B cell (primary cell): ENCODE data around the gene SYCP3. TPM values are rescaled to one million over a fixed set of nuclear protein-coding genes. Genes with fewer than 3 reads are reported as not detected.

Experiments
- ATAC-seq: fragments of 200-7000 bp; cut with Tn5 transposase; one replicate; pipeline ENCODE4 v1.10.0; 2021; ENCODE audit warnings: low read depth, mild to moderate bottlenecking, moderate number of reproducible peaks, moderate library complexity
- CTCF ChIA-PET: fragments of 350-600 bp; sonication (Branson Sonifier 250); formaldehyde crosslinking; loops from one replicate; lab custom pipeline; 2021; ENCODE audit warnings: antibody characterized with exemption, inconsistent platforms; lab: Charles Lee
- POLR2A ChIA-PET: fragments of 350-600 bp; sonication (Branson Sonifier 250); formaldehyde crosslinking; loops from one replicate; lab custom pipeline; 2021; ENCODE audit warnings: antibody characterized with exemption; lab: Charles Lee
- DNase-seq: peaks from one replicate; pipeline ENCODE4 v3.0.0; 2013
- H2AFZ ChIP-seq: 2 replicates; pipeline ENCODE4 v1.6.1; 2012; ENCODE audit warnings: mild to moderate bottlenecking, low read depth, low read length; ENCODE audit not compliant: insufficient read depth, poor library complexity, severe bottlenecking
- H3K27ac ChIP-seq, 2 donors: 1 replicate in 1 of 2; 2 replicates in 1 of 2; pipeline ENCODE4 v1.5.1; 2012 to 2013; ENCODE audit warnings: low read length in 2 of 2, mild to moderate bottlenecking in 2 of 2, moderate library complexity in 1 of 2
- H3K27me3 ChIP-seq, 4 experiments: fragments of 200-600 bp in 1 of 4; sonication (generic) in 1 of 4; replicated peaks in 1 of 4; 1 replicate in 2 of 4; 2 replicates in 2 of 4; pipeline versions ENCODE4 v1.6.1 to v1.7.0; 2013 to 2016; ENCODE audit warnings: low read length in 3 of 4, mild to moderate bottlenecking in 2 of 4, mixed read lengths in 1 of 4, moderate library complexity in 1 of 4; ENCODE audit not compliant: insufficient read depth in 4 of 4, control insufficient read depth in 3 of 4; ENCODE audit errors: control extremely low read depth in 1 of 4
- H3K36me3 ChIP-seq, 2 experiments: replicated peaks in 1 of 2; 1 replicate in 1 of 2; 2 replicates in 1 of 2; pipeline versions ENCODE4 v1.6.1 to v1.7.1; 2013; ENCODE audit warnings: low read length in 1 of 2; ENCODE audit not compliant: insufficient read depth in 2 of 2, control insufficient read depth in 1 of 2; ENCODE audit errors: control extremely low read depth in 1 of 2, extremely low read depth in 1 of 2
- H3K4me1 ChIP-seq, 2 donors: fragments of 200-600 bp in 1 of 2; sonication (generic) in 1 of 2; 1 replicate in 1 of 2; 2 replicates in 1 of 2; pipeline versions ENCODE4 v1.5.1 to v1.6.1; 2013 to 2017; ENCODE audit warnings: low read length in 2 of 2; ENCODE audit not compliant: control insufficient read depth in 2 of 2, insufficient read depth in 2 of 2
- H3K4me2 ChIP-seq: replicated peaks from 2 replicates; pipeline ENCODE3; 2012; ENCODE audit warnings: mild to moderate bottlenecking, low read depth, low read length; ENCODE audit not compliant: poor library complexity, severe bottlenecking
- H3K4me3 ChIP-seq, 5 experiments: fragments of 200-600 bp in 1 of 5; sonication (generic) in 1 of 5; 1 replicate in 3 of 5; 2 replicates in 2 of 5; pipeline versions ENCODE4 v1.5.1 to v1.7.0; 2011 to 2016; ENCODE audit warnings: low read length in 4 of 5, mild to moderate bottlenecking in 4 of 5, low read depth in 2 of 5, control low read depth in 1 of 5, moderate library complexity in 1 of 5; ENCODE audit not compliant: insufficient read depth in 1 of 5; ENCODE audit errors: control extremely low read depth in 1 of 5, extremely low read depth in 1 of 5
- H3K79me2 ChIP-seq: fragments of 200-600 bp; sonication (generic); one replicate; pipeline ENCODE4 v1.6.0; 2016; ENCODE audit warnings: low read length; ENCODE audit not compliant: control insufficient read depth, insufficient read depth
- H3K9ac ChIP-seq: fragments of 200-600 bp; sonication (generic); 2 replicates; pipeline ENCODE4 v1.6.1; 2017; ENCODE audit warnings: mild to moderate bottlenecking, low read length, moderate library complexity
- H3K9me3 ChIP-seq, 3 donors: one replicate each; pipeline versions ENCODE4 v1.6.1 to v1.7.1; 2013; ENCODE audit warnings: low read length in 2 of 3; ENCODE audit not compliant: control insufficient read depth in 2 of 3, insufficient read depth in 1 of 3; ENCODE audit errors: control extremely low read depth in 1 of 3
- H4K20me1 ChIP-seq: 2 replicates; pipeline ENCODE4 v1.6.0; 2012; ENCODE audit warnings: mild to moderate bottlenecking, low read length; ENCODE audit not compliant: insufficient read depth, control insufficient read depth, poor library complexity, severe bottlenecking
- H3K27ac Mint-ChIP-seq: one replicate; pipeline ENCODE4 v1.8.0; 2021; ENCODE audit warnings: mixed read lengths
- H3K27me3 Mint-ChIP-seq: one replicate; pipeline ENCODE4 v1.8.0; 2021; ENCODE audit warnings: mixed read lengths
- H3K4me1 Mint-ChIP-seq: one replicate; pipeline ENCODE4 v1.8.0; 2021; ENCODE audit warnings: mixed read lengths
- H3K4me3 Mint-ChIP-seq: one replicate; pipeline ENCODE4 v1.8.0; 2021; ENCODE audit warnings: mixed read lengths
- H3K9me3 Mint-ChIP-seq: one replicate; pipeline ENCODE4 v1.8.0; 2022; ENCODE audit warnings: mixed read lengths; ENCODE audit not compliant: insufficient read depth
- EZH2 ChIP-seq: IDR thresholded peaks from 2 replicates; pipeline ENCODE4 v1.6.1; 2012; ENCODE audit warnings: borderline replicate concordance, low read depth, mild to moderate bottlenecking, moderate library complexity, low read length; ENCODE audit not compliant: insufficient read depth, poor library complexity, severe bottlenecking
- WGBS: methylation state at CpG from one replicate; pipeline ENCODE4 v1.1.5; 2013; ENCODE audit warnings: missing lambda C conversion rate; ENCODE audit not compliant: insufficient coverage; 5-methylcytosine and 5-hydroxymethylcytosine counted together
- intact Hi-C: fragments of 100-400 bp; cut with micrococcal nuclease; formaldehyde crosslinking; loops from one replicate; pipeline ENCODE4 v1.10.0; 2022
- polyA plus RNA-seq: library from polyadenylated mRNA; depleted of rRNA; stranded (reverse); fragments of >200 nt; gene quantifications from 2 replicates; pipeline ENCODE4 v1.2.3, GENCODE V29; 2012
- total RNA-seq, 2 donors: library from RNA; stranded (reverse); fragments of 120-200 nt in 1 of 2; gene quantifications; 1 replicate in 1 of 2; 2 replicates in 1 of 2; pipeline versions ENCODE4 v1.2.3 to v1.2.4, GENCODE V29; 2013 to 2022
- TF ChIP-seq, protein P1 (sequence below): fragments of 200-600 bp; IDR thresholded peaks from one replicate; pipeline ENCODE4 v1.8.0; 2022; ENCODE audit warnings: antibody characterized with exemption, mild to moderate bottlenecking

SYCP3 gene
- total and polyA plus RNA-seq, 2 donors (not counting 1 experiment from before 2014, with no cell fraction given) = 0.04 to 0.12 TPM

DNA sequence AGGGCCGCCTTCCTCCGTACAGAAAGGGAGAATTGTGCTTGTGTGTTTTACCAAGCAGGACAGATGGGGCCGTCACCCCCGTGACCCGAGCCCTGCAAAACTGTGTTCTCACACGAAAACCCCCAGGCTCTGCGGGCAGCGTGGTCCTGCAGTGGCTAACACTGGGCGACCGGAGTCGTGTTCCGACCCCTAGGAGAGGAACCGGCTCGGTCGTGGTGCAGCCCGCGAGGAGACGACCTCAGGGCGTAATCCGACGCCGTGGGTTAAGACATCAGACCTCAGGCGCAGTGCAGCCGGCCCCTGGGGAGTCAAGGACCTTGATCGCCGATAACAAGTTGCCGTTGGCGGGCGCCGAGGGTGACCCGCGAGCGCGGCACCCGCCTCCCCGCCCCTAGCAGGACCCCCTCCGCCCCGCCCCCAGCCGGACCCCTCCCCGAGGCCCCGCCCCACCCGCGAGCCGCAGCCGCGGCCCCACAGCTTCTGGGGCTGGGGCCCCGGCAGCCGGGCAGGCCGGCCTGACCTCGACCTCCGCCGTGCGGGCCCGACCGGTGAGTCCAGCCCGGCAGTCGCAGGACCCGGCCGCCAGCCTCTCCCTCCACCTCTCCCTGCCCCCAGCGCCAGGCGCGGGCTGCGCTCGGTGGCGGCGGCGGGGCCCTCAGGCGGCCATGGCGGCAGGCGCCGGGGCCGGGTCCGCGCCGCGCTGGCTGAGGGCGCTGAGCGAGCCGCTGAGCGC is 41.9 kb downstream of the SYCP3 start, which contains the start of gene CHPT1:
Gene CHPT1 (plus strand): TSS at position 444 of the 733 bp plus-strand sequence. CDS start 222 bp downstream, at position 666.
- Histone ChIP-seq H2AFZ (peak within 1 kb of the TSS; percentile 97), H3K4me1 (peaks cover 26 to 31% of the 10 kb centered on the region in 2 donors), H3K27me3 (no peaks in the 10 kb centered on the region), H3K36me3 (no peaks in the 10 kb centered on the region), H3K9ac (peak within 1 kb of the TSS; percentile 90), H3K27ac (peak within 1 kb of the TSS; percentile 83 to 88), H3K4me3 (peak within 1 kb of the TSS; percentile 75 to 90 (median 83)), H4K20me1 (no peaks in the 10 kb centered on the region), H3K9me3 (no peaks in the 10 kb centered on the region), H3K79me2 (peaks cover 75% of the 10 kb centered on the region), H3K4me2 (peak within 1 kb of the TSS; percentile 94)
- TF ChIP-seq, protein P1, sequence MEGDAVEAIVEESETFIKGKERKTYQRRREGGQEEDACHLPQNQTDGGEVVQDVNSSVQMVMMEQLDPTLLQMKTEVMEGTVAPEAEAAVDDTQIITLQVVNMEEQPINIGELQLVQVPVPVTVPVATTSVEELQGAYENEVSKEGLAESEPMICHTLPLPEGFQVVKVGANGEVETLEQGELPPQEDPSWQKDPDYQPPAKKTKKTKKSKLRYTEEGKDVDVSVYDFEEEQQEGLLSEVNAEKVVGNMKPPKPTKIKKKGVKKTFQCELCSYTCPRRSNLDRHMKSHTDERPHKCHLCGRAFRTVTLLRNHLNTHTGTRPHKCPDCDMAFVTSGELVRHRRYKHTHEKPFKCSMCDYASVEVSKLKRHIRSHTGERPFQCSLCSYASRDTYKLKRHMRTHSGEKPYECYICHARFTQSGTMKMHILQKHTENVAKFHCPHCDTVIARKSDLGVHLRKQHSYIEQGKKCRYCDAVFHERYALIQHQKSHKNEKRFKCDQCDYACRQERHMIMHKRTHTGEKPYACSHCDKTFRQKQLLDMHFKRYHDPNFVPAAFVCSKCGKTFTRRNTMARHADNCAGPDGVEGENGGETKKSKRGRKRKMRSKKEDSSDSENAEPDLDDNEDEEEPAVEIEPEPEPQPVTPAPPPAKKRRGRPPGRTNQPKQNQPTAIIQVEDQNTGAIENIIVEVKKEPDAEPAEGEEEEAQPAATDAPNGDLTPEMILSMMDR = no peak
- TF ChIP-seq EZH2 = no peak
- CTCF ChIA-PET = interaction anchor here (0.7 to 1.9 kb wide), 6 partner anchors 17 to 126 kb away, joined by 3 to 10 read pairs (median 4); no protein-coding TSS in a partner anchor
- peaks cover 61% of the 10 kb centered on the region for H3K4me1 Mint-ChIP-seq
- DNase-seq (peak; percentile 87), ATAC-seq (peak; percentile 79)
- H3K9me3 Mint-ChIP-seq = no peaks in the 10 kb centered on the region
- H3K27me3 Mint-ChIP-seq = no peaks in the 10 kb centered on the region
- peak within 1 kb of the TSS; percentile 98 for H3K27ac Mint-ChIP-seq
- intact Hi-C loops = loop anchor here (1.0 to 5.0 kb wide), 6 partner anchors 26 to 365 kb away; partner anchors contain the start of genes ARL1 and WASHC3
- POLR2A ChIA-PET = interaction anchor here (0.6 to 3.1 kb wide), 3 partner anchors 46 to 141 kb away, joined by 3 to 34 read pairs (median 11); no protein-coding TSS in a partner anchor
- WGBS = under 1% methylated on average over 80 of the region's 80 CpGs
- peak within 1 kb of the TSS; percentile 99 for H3K4me3 Mint-ChIP-seq
